Small intestine (tissue), 7 donors: ENCODE measurements around the gene IL17D. TPM values are rescaled to one million over a fixed set of nuclear protein-coding genes. Genes with fewer than 3 reads are reported as not detected.
"Not testable (repeated sequence)": the region's sequence is repeated elsewhere in the genome, so short reads cannot be mapped to it uniquely, and the experiment has no call there.

Experiments
- DNase-seq, 2 donors: peaks; one replicate each; pipeline versions ENCODE4 v3.0.0 to v3.0.0-alpha.2; 2013
- FAIRE-seq: peaks from 2 replicates; lab custom pipeline; 2012; peaks lifted over from hg19 to GRCh38; lab: Jason Lieb, UNC
- H3K27ac ChIP-seq, 3 donors: one replicate each; pipeline ENCODE4 v1.5.1; 2013; ENCODE audit warnings: low read length in 2 of 3, mild to moderate bottlenecking in 2 of 3, control low read depth in 1 of 3, inconsistent platforms in 1 of 3, low read depth in 1 of 3, moderate library complexity in 1 of 3
- H3K27me3 ChIP-seq, 3 donors: one replicate each; pipeline ENCODE4 v1.6.1; 2013; ENCODE audit warnings: low read length in 3 of 3, inconsistent platforms in 1 of 3; ENCODE audit not compliant: control insufficient read depth in 3 of 3, insufficient read depth in 3 of 3
- H3K36me3 ChIP-seq, 3 donors: one replicate each; pipeline ENCODE4 v1.6.1; 2013; ENCODE audit warnings: low read length in 3 of 3, inconsistent platforms in 1 of 3, low read depth in 1 of 3, mild to moderate bottlenecking in 1 of 3, moderate library complexity in 1 of 3; ENCODE audit not compliant: control insufficient read depth in 3 of 3, insufficient read depth in 2 of 3
- H3K4me1 ChIP-seq, 3 donors: one replicate each; pipeline ENCODE4 v1.6.1; 2013; ENCODE audit warnings: low read length in 2 of 3, inconsistent platforms in 1 of 3, low read depth in 1 of 3, mild to moderate bottlenecking in 1 of 3, moderate library complexity in 1 of 3; ENCODE audit not compliant: control insufficient read depth in 3 of 3, insufficient read depth in 2 of 3
- H3K4me3 ChIP-seq, 3 donors: one replicate each; pipeline ENCODE4 v1.5.1; 2013; ENCODE audit warnings: low read length in 3 of 3, control low read depth in 1 of 3, inconsistent platforms in 1 of 3, low read depth in 1 of 3, mild to moderate bottlenecking in 1 of 3, moderate library complexity in 1 of 3
- H3K9me3 ChIP-seq, 2 donors: one replicate each; pipeline ENCODE4 v1.6.1; 2013; ENCODE audit warnings: low read depth in 1 of 2, low read length in 1 of 2; ENCODE audit not compliant: control insufficient read depth in 2 of 2, insufficient read depth in 1 of 2
- WGBS, 3 donors: extraction: QIAGEN DNeasy Blood & Tissue Kit; methylation state at CpG; one replicate each; pipeline ENCODE4 v1.1.7; 2013; 5-methylcytosine and 5-hydroxymethylcytosine counted together
- polyA plus RNA-seq, 4 donors: library from polyadenylated mRNA; stranded (reverse) in 3 of 4; unstranded in 1 of 4; fragments of 200-250 nt in 3 of 4; fragments of 120-200 nt in 1 of 4; gene quantifications; one replicate each; pipeline versions ENCODE4 v1.2.1 to v1.2.3, GENCODE V29; 2013
- donor health status: healthy with polysubstance abuse.
- donor health status: control.
- donor health status: control.
- donor health status: Bipolar disorder and iron deficiency.
- donor health status: healthy.

The IL17D gene
- polyA plus RNA-seq, 4 donors, result 1.7 to 28.4 (median 2.0) TPM

- peaks cover 0 to 21% (median 3%) of the 10 kb centered on the region in 3 donors for H3K36me3 ChIP-seq
- no peaks in the 10 kb centered on the region for H3K27me3 ChIP-seq
- no peak overlapping the region for H3K27ac ChIP-seq
- DNase-seq, result no peak
- H3K4me1 ChIP-seq, result no peaks in the 10 kb centered on the region
- no peak overlapping the region for H3K4me3 ChIP-seq
- no peak for FAIRE-seq
- WGBS, 3 donors, result 83 to 92% (median 89%) methylated on average over 1 of the region's 1 CpG
- no peaks in the 10 kb centered on the region for H3K9me3 ChIP-seq
Observed at GRCh38 chr13:20671789-20672188, 31.7 kb upstream of the IL17D start.

DNA sequence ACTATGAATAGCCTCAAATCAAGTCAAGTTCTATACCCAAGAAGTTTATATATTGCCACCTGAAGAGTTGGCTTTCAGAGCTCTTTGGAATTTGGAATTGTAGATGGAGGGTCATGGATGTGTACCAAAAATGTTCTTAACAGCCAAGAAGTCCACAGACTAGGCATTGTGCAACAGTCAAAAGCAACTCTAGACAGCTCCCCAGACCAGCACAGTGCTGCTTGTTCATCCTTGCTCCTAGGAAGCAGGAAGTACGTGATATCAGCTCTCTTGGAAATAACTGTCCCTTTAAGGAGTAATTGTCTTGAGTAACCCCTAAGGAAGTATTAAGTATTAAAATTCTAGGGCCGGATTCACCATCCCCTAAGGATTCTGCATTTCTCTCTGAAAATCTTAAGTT lies 30.7 kb upstream of the IL17D start:
- FAIRE-seq (no peak), DNase-seq (no peak)
- H3K4me1 ChIP-seq, result no peaks in the 10 kb centered on the region
- H3K4me3 ChIP-seq, result no peak overlapping the region
- H3K9me3 ChIP-seq, result no peaks in the 10 kb centered on the region
- 68 to 78% (median 76%) methylated on average over 2 of the region's 2 CpGs for WGBS, 3 donors
- H3K27me3 ChIP-seq, result no peaks in the 10 kb centered on the region
- no peak overlapping the region for H3K27ac ChIP-seq
- H3K36me3 ChIP-seq, result peaks cover 0 to 21% (median 3%) of the 10 kb centered on the region in 3 donors

DNA sequence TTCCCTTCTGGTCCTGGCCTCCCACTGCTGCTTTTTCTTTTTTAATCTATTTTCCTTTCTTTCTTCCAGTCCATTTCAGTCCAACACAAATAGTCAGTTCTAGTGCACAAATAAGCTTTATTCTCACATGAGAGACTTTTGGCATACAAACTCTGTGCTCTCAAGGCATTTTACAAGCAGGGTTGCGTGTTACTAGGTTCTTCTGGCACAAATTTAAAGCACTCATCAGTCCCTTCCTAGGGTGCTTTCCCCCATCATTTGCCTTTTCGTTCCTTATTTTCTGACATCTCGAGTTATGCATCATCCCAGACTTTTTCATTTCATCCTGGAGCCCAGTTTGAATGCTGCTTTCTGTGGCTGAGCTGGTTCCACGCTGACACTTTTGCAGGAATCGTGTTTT lies 29.8 kb upstream of the IL17D start:
- Histone ChIP-seq H3K27ac (no peak overlapping the region), H3K4me3 (no peak overlapping the region), H3K4me1 (no peaks in the 10 kb centered on the region), H3K27me3 (no peaks in the 10 kb centered on the region), H3K36me3 (peaks cover 0 to 15% (median 3%) of the 10 kb centered on the region in 3 donors), H3K9me3 (no peaks in the 10 kb centered on the region)
- DNase-seq (no peak), FAIRE-seq (no peak)
- WGBS, 3 donors, result 91 to 94% (median 93%) methylated on average over 5 of the region's 5 CpGs

DNA sequence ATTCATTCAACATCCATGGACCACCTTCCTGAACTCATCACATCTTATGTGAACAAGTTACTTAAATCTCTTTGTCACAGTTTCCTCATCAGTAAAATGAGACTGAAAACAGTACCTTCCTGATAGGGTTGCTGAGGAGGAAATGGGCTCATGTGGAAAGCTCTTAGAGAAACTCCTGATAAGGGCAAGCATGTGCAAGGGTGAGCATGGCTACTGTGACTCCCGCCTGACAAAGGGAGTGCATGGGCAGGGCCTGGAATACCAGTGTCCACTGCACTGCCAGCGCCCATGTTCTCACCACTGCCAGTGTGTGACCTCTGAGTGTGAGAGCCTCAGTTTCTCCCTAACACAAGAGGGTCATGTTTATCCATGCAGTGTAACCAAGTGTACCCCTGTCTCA lies 27.3 kb upstream of the IL17D start:
- 90 to 95% (median 94%) methylated on average over 2 of the region's 2 CpGs for WGBS, 3 donors
- H3K4me3 ChIP-seq, result no peak overlapping the region
- DNase-seq (no peak), FAIRE-seq (no peak)
- H3K4me1 ChIP-seq, result no peaks in the 10 kb centered on the region
- no peak overlapping the region for H3K27ac ChIP-seq
- no peaks in the 10 kb centered on the region for H3K27me3 ChIP-seq
- peaks cover 0 to 15% (median 4%) of the 10 kb centered on the region in 3 donors for H3K36me3 ChIP-seq
- no peaks in the 10 kb centered on the region for H3K9me3 ChIP-seq

- not testable (repeated sequence) for H3K4me1 ChIP-seq, H3K4me3 ChIP-seq, DNase-seq, H3K27ac ChIP-seq, FAIRE-seq, H3K27me3 ChIP-seq, H3K36me3 ChIP-seq, H3K9me3 ChIP-seq
- 67 to 89% (median 76%) methylated on average over 7 of the region's 7 CpGs for WGBS, 3 donors
Observed at GRCh38 chr13:20678606-20679005, 24.9 kb upstream of the IL17D start.

DNA sequence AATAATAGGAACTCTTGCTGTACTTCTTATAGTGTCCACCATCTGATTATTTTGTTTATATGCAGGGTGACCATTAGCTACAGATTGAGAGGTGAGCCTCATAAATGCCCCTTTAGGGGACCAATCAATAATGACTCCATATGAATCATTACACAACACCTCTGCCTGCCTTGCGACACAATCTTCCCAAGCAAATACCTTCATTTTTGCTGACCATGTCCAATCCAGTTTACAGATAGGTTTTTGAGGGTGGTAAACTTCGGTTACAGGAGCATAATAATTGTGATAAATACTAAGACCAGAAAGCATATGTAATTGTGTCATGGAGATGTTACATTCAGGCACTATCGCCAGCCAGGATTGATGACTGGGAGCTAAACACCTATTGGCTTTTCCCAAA lies 23.6 kb upstream of the IL17D start:
- DNase-seq, result no peak
- no peaks in the 10 kb centered on the region for H3K9me3 ChIP-seq
- FAIRE-seq, result no peak
- H3K4me1 ChIP-seq, result peaks cover 0 to 4% (median 0%) of the 10 kb centered on the region in 3 donors
- no peak overlapping the region for H3K27ac ChIP-seq
- H3K27me3 ChIP-seq, result no peaks in the 10 kb centered on the region
- 77 to 97% (median 81%) methylated on average over 3 of the region's 3 CpGs for WGBS, 3 donors
- H3K4me3 ChIP-seq, result no peak overlapping the region
- peaks cover 0 to 5% (median 2%) of the 10 kb centered on the region in 3 donors for H3K36me3 ChIP-seq

GRCh38 chr13:20680416-20681080 lies 23.0 kb upstream of the IL17D start:
- Histone ChIP-seq H3K27ac (no peak overlapping the region), H3K4me1 (peaks cover 0 to 4% (median 0%) of the 10 kb centered on the region in 3 donors), H3K36me3 (peaks cover 0 to 3% (median 2%) of the 10 kb centered on the region in 3 donors), H3K27me3 (no peaks in the 10 kb centered on the region), H3K4me3 (no peak overlapping the region), H3K9me3 (no peaks in the 10 kb centered on the region)
- 95 to 97% (median 96%) methylated on average over 10 of the region's 10 CpGs for WGBS, 3 donors
- no peak for DNase-seq
- no peak for FAIRE-seq

- H3K27me3 ChIP-seq, H3K36me3 ChIP-seq, H3K4me1 ChIP-seq, FAIRE-seq, H3K27ac ChIP-seq, DNase-seq, H3K4me3 ChIP-seq, H3K9me3 ChIP-seq: not testable (repeated sequence)
- 84 to 93% (median 85%) methylated on average over 5 of the region's 5 CpGs for WGBS, 3 donors
Observed at GRCh38 chr13:20681481-20681880, 22.0 kb upstream of the IL17D start.

- no peak overlapping the region for H3K27ac ChIP-seq
- H3K9me3 ChIP-seq, result no peaks in the 10 kb centered on the region
- no peak for DNase-seq
- FAIRE-seq, result no peak
- no peaks in the 10 kb centered on the region for H3K27me3 ChIP-seq
- peaks cover 0 to 2% (median 0%) of the 10 kb centered on the region in 3 donors for H3K36me3 ChIP-seq
- no peak overlapping the region for H3K4me3 ChIP-seq
- peaks cover 0 to 5% (median 0%) of the 10 kb centered on the region in 3 donors for H3K4me1 ChIP-seq
- 91 to 98% (median 97%) methylated on average over 1 of the region's 1 CpG for WGBS, 3 donors
Observed at GRCh38 chr13:20682061-20682460, 21.4 kb upstream of the IL17D start.
